Prostate gland (tissue), 2 donors: ENCODE measurements around the gene ADORA2A. TPM values are rescaled to one million over a fixed set of nuclear protein-coding genes. Genes with fewer than 3 reads are reported as not detected.

Experiments
- DNase-seq: peaks from one replicate; pipeline ENCODE4 v3.0.0-alpha.2; 2019; ENCODE audit warnings: low spot score
- H3K27ac ChIP-seq, 2 donors: fragments of 200-600 bp; sonication (generic); 2 replicates each; pipeline ENCODE4 v1.5.1; 2017 to 2019
- H3K27me3 ChIP-seq: fragments of 200-600 bp; sonication (generic); replicated peaks from 2 replicates; pipeline ENCODE4 v1.5.1; 2019; ENCODE audit not compliant: insufficient read depth
- H3K36me3 ChIP-seq, 2 donors: fragments of 200-600 bp; sonication (generic); 1 replicate in 1 of 2; 2 replicates in 1 of 2; pipeline versions ENCODE4 v1.5.1 to v1.8.1; 2017 to 2019
- H3K4me1 ChIP-seq: fragments of 200-600 bp; sonication (generic); replicated peaks from 2 replicates; pipeline ENCODE4 v1.5.1; 2019
- H3K4me3 ChIP-seq, 2 donors: fragments of 200-600 bp; sonication (generic); 2 replicates each; pipeline ENCODE4 v1.5.1; 2017 to 2019
- H3K9me3 ChIP-seq: fragments of 200-600 bp; sonication (generic); 2 replicates; pipeline ENCODE4 v1.5.1; 2017
- CTCF ChIP-seq, 4 experiments: fragments of 200-600 bp in 2 of 4; fragments of 450-650 bp in 2 of 4; sonication (generic) in 2 of 4; IDR thresholded peaks; 1 replicate in 3 of 4; 2 replicates in 1 of 4; pipeline ENCODE4 v1.5.1; 2016 to 2019; ENCODE audit warnings: antibody characterized with exemption in 4 of 4, mild to moderate bottlenecking in 2 of 4, moderate library complexity in 2 of 4
- POLR2A ChIP-seq: fragments of 450-650 bp; IDR thresholded peaks from one replicate; pipeline ENCODE4 v1.6.1; 2016; ENCODE audit warnings: antibody characterized with exemption, mild to moderate bottlenecking
- POLR2AphosphoS5 ChIP-seq: sonication (generic); formaldehyde crosslinking; IDR thresholded peaks from one replicate; pipeline ENCODE4 v1.6.1; 2017; ENCODE audit warnings: antibody characterized with exemption
- WGBS: methylation state at CpG from one replicate; pipeline ENCODE4 v1.1.5; 2018; 5-methylcytosine and 5-hydroxymethylcytosine counted together
- intact Hi-C: fragments of 100-400 bp; cut with DNase I; formaldehyde crosslinking; loops from one replicate; pipeline ENCODE4 v1.14.2; 2022
- total RNA-seq, 2 donors: library from RNA; depleted of rRNA; stranded (reverse); fragments of >200 nt; gene quantifications; one replicate each; pipeline ENCODE4 v1.1.0, GENCODE V29; 2016

ADORA2A gene
- total RNA-seq, 2 donors from 2014 or later = 2.1 to 3.7 TPM

- Histone ChIP-seq H3K4me3 (no peak overlapping the region), H3K27me3 (no peaks in the 10 kb centered on the region), H3K36me3 (no peaks in the 10 kb centered on the region), H3K27ac (no peak overlapping the region), H3K9me3 (no peaks in the 10 kb centered on the region), H3K4me1 (no peaks in the 10 kb centered on the region)
- DNase-seq = no peak
- intact Hi-C loops = no loop called here
- 88% methylated on average over 10 of the region's 10 CpGs for WGBS
- TF ChIP-seq POLR2A = no peak
- TF ChIP-seq CTCF (IDR thresholded peaks at IDR 0.05) = no peak
- no peak for TF ChIP-seq POLR2AphosphoS5
These were observed 12.9 kb downstream of the ADORA2A start for GRCh38 chr22:24440270-24440717.

GRCh38 chr22:24440718-24441405 lies 13.5 kb downstream of the ADORA2A start:
- intact Hi-C loops = no loop called here
- no peaks in the 10 kb centered on the region for H3K27me3 ChIP-seq
- no peak overlapping the region for H3K4me3 ChIP-seq
- TF ChIP-seq CTCF (IDR thresholded peaks at IDR 0.05) (no peak), POLR2AphosphoS5 (no peak), POLR2A (no peak)
- H3K4me1 ChIP-seq = no peaks in the 10 kb centered on the region
- 88% methylated on average over 30 of the region's 30 CpGs for WGBS
- no peak overlapping the region for H3K27ac ChIP-seq
- no peaks in the 10 kb centered on the region for H3K36me3 ChIP-seq
- no peak for DNase-seq
- H3K9me3 ChIP-seq = no peaks in the 10 kb centered on the region

GRCh38 chr22:24441406-24442351 lies 14.3 kb downstream of the ADORA2A start:
- H3K9me3 ChIP-seq = no peaks in the 10 kb centered on the region
- no peak overlapping the region for H3K27ac ChIP-seq
- intact Hi-C loops = no loop called here
- no peak for DNase-seq
- TF ChIP-seq POLR2A (no peak), POLR2AphosphoS5 (no peak), CTCF (IDR thresholded peaks at IDR 0.05) (no peak)
- H3K27me3 ChIP-seq = no peaks in the 10 kb centered on the region
- H3K4me1 ChIP-seq = no peaks in the 10 kb centered on the region
- H3K36me3 ChIP-seq = no peaks in the 10 kb centered on the region
- H3K4me3 ChIP-seq = no peak overlapping the region
- WGBS = 62% methylated on average over 8 of the region's 8 CpGs

GRCh38 chr22:24442352-24442744 lies 14.9 kb downstream of the ADORA2A start:
- WGBS = 80% methylated on average over 8 of the region's 8 CpGs
- no peak overlapping the region for H3K4me3 ChIP-seq
- DNase-seq = no peak
- no peak overlapping the region for H3K27ac ChIP-seq
- H3K9me3 ChIP-seq = no peaks in the 10 kb centered on the region
- no peaks in the 10 kb centered on the region for H3K4me1 ChIP-seq
- no peak for TF ChIP-seq POLR2A
- no peaks in the 10 kb centered on the region for H3K27me3 ChIP-seq
- H3K36me3 ChIP-seq = no peaks in the 10 kb centered on the region
- intact Hi-C loops = no loop called here

- Histone ChIP-seq H3K27me3 (no peaks in the 10 kb centered on the region), H3K36me3 (no peaks in the 10 kb centered on the region), H3K27ac (no peak overlapping the region), H3K4me1 (no peaks in the 10 kb centered on the region), H3K9me3 (no peaks in the 10 kb centered on the region), H3K4me3 (no peak overlapping the region)
- TF ChIP-seq POLR2AphosphoS5 (no peak), CTCF (IDR thresholded peaks at IDR 0.05) (no peak), POLR2A (no peak)
- intact Hi-C loops = no loop called here
- DNase-seq = no peak
These were observed 16.3 kb downstream of the ADORA2A start for GRCh38 chr22:24443668-24444067.
